KOPT-K1 (cell line): ENCODE data around the gene CALR.
A peak's percentile ranks its signal among the peaks of the same experiment; 100 is the strongest.
"Not testable (repeated sequence)": the region's sequence is repeated elsewhere in the genome, so short reads cannot be mapped to it uniquely, and the experiment has no call there.

Source experiments
- H3K27ac ChIP-seq: fragments of 200-600 bp; sonication (generic); 2 replicates; pipeline ENCODE4 v1.5.1; 2016; ENCODE audit warnings: antibody characterized with exemption, mild to moderate bottlenecking, low read depth, low read length; ENCODE audit not compliant: poor library complexity, severe bottlenecking
- H3K36me3 ChIP-seq: fragments of 200-600 bp; sonication (generic); 2 replicates; pipeline ENCODE4 v1.5.1; 2017; ENCODE audit warnings: antibody characterized with exemption, mild to moderate bottlenecking, low read length, moderate library complexity; ENCODE audit not compliant: insufficient read depth
- H3K9me3 ChIP-seq: fragments of 200-600 bp; sonication (generic); 2 replicates; pipeline ENCODE4 v1.5.1; 2017; ENCODE audit warnings: antibody characterized with exemption, low read length, mild to moderate bottlenecking; ENCODE audit not compliant: insufficient read depth, poor library complexity, severe bottlenecking

CALR gene

GRCh38 chr19:12937927-12938778 is at the start of gene CALR:
Gene CALR (plus strand): TSS chr19:12938609. CDS start chr19:12938680, 71 bp downstream.
- Histone ChIP-seq H3K36me3 (peaks cover 44% of the 10 kb centered on the region), H3K9me3 (no peaks in the 10 kb centered on the region), H3K27ac (peak within 1 kb of the TSS; percentile 99)

DNA sequence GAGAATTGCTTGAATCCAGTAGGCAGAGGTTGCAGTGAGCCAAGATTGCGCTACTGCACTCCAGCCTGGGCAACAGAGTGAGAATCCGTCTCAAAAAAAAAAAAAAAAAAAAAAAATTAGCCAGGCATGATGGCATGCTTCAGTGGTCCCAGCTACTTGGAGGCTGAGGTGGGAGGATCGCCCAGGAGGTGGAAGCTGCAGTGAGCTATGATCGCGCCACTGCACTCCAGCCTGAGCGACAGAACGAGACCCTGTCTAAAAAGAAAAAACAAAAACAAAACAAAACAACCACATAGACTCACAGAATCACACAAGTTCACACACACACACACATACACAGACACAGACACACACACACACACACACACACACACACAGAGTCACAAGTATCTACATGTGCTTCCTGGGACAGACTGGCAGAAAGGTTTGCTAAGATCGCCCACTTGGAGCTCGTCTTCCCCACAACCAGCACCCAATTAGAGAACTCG is 48.1 kb upstream of the CALR start:
- H3K9me3 ChIP-seq, result not testable (repeated sequence)
- peaks cover 26% of the 10 kb centered on the region for H3K36me3 ChIP-seq
- peak overlapping the region; percentile 48 for H3K27ac ChIP-seq

- Histone ChIP-seq H3K9me3 (no peaks in the 10 kb centered on the region), H3K27ac (peak within 1 kb of the TSS; percentile 49), H3K36me3 (peaks cover 29% of the 10 kb centered on the region)
These were observed 47.4 kb upstream of the CALR start, which contains the start of gene GCDH for GRCh38 chr19:12890787-12891552. Gene GCDH (plus strand): TSS chr19:12891160. CDS start chr19:12891305, 145 bp downstream.

- Histone ChIP-seq H3K36me3 (peaks cover 35% of the 10 kb centered on the region), H3K9me3 (no peaks in the 10 kb centered on the region), H3K27ac (peak overlapping the region; percentile 49)
These were observed 46.8 kb upstream of the CALR start for GRCh38 chr19:12891553-12892021.

DNA sequence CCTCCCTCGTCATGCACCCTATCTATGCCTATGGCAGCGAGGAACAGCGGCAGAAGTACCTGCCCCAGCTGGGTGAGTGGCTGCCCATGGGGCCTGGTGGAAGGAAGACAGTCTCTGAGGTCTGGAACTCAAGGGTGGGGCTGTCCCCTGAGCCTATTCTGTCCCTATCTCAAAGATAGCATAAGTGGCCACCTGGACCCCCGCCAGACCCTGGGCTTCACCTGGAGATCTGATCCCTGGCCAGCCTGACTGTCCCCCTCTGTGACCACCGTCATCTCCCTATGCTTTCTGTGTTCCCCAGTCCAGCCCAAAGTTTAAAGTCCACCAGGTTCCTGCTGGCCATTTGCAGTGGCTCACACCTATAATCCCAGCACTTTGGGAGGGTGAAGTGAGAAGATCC is 44.8 kb upstream of the CALR start:
- peaks cover 54% of the 10 kb centered on the region for H3K36me3 ChIP-seq
- no peaks in the 10 kb centered on the region for H3K9me3 ChIP-seq

DNA sequence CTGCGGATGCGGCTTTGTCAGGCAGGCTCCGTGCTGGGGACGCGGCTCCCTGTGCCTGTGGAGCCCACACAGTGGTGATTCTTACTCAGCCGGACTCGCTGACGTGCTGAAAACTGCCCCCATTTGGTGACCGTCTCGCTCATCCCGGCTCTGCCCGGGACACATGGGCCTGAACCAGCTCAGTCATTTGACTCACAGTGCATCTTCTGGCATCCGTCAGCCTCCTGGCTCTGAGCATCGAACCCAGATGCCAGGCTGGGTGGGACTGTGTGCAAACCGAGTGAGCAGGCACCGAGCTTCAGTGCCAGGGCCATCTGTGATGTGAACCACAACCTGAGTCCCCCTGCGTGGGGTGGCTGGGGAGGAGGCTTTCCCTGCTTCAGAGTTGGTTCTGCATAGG is 41.9 kb upstream of the CALR start:
- Histone ChIP-seq H3K27ac (no peak overlapping the region), H3K36me3 (peaks cover 75% of the 10 kb centered on the region)

More for the DNA sequence above, 44.8 kb upstream of the CALR start:
- no peak overlapping the region for H3K27ac ChIP-seq

DNA sequence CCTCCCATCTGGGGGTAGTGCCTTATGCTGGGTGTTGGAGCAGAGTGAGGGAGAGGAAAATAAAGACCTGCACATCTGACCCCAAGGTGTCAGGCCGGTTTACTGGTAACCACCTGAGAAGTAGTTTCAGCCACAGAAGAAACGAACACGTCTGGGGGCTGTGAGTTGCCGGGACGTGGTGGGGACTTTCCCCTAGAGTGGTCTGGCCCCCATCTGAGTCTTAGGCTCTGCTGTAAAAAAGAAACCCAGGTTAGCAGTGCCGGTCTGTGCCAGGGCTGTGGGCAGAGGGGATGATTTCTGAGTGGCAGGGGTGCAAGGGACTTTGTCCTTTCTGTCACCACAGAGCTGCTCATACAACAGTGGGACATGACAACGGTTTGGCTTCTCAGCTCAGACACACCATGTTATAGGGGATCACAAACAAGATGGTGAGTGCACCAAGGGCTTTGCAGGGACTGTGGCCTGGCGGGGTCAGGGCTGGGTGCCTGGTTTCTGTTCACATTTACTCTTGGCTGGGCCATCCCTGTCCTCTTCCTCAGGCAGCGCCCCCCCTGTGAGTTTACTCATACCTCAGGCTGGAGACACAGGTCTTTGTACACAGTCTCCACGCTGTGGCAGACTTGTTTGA is 38.4 kb upstream of the CALR start:
- Histone ChIP-seq H3K9me3 (no peaks in the 10 kb centered on the region), H3K36me3 (peaks cover 52% of the 10 kb centered on the region), H3K27ac (no peak overlapping the region)

More for the DNA sequence above, 41.9 kb upstream of the CALR start:
- no peaks in the 10 kb centered on the region for H3K9me3 ChIP-seq

- Histone ChIP-seq H3K36me3 (no peaks in the 10 kb centered on the region; the same call in 1 of the 2 replicates), H3K27ac (no peak overlapping the region), H3K9me3 (no peaks in the 10 kb centered on the region)
These were observed 31.2 kb upstream of the CALR start for GRCh38 chr19:12907166-12907565.

GRCh38 chr19:12912571-12912970 is 25.8 kb upstream of the CALR start:
- H3K27ac ChIP-seq, result peak overlapping the region; percentile 84

DNA sequence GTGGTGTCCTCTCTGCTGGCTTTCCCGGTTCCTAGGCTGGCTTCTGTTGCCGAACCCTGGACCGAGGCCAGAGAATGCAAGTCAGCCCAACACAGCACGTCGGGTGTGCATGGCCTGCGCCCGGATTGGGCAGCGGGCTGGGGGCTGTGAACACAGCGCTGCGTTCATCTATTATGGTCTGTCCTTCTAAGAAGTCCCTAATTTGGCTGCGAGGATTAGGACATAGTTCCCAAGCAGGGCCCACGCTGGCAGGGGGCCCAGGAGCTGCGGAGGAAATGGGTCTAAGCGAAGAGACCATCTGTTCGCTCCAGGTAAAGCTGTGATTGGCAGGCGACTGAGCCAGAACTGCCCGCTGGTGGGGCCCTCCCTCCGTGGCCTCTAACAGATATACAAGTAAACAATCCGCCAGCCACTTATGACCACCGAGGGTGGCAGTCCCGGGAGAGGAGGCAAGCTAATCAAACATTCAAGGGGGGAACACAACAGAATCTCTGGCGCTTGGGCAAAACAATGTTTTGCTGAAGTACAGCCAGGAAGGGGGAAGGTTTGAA is 25.3 kb upstream of the CALR start:
- H3K27ac ChIP-seq, result peak overlapping the region; percentile 84
- H3K9me3 ChIP-seq, result no peaks in the 10 kb centered on the region
- no peaks in the 10 kb centered on the region for H3K36me3 ChIP-seq

More at GRCh38 chr19:12912571-12912970, 25.8 kb upstream of the CALR start:
- Histone ChIP-seq H3K36me3 (no peaks in the 10 kb centered on the region), H3K9me3 (no peaks in the 10 kb centered on the region)

GRCh38 chr19:12913851-12914690 is 24.3 kb upstream of the CALR start:
- H3K9me3 ChIP-seq, result no peaks in the 10 kb centered on the region
- H3K36me3 ChIP-seq, result no peaks in the 10 kb centered on the region
- H3K27ac ChIP-seq, result peak overlapping the region; percentile 84

GRCh38 chr19:12915860-12916259 is 22.5 kb upstream of the CALR start:
- not testable (repeated sequence) for H3K9me3 ChIP-seq, H3K36me3 ChIP-seq
- peak overlapping the region; percentile 84 for H3K27ac ChIP-seq

DNA sequence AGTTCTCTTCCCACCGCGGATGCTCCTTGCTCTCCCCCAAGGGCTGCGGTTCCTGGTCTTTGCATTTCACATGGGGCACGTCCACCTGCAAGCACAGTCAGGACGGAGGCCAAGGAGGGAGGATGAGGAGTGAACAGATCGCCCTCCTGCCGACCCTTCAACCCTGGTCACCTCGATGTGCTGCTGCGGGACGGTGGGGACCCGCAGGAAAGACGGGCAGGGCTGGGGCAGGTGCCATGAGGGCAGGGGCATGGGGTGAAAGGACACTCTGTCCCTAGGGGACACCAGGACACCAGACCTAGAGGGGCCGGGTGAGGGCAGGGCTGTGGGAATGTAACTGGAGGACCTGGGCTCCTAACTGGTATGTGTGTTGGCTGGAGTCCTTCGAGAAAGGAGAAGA is 20.2 kb upstream of the CALR start:
- Histone ChIP-seq H3K27ac (peak overlapping the region; percentile 74), H3K36me3 (peaks cover 14% of the 10 kb centered on the region), H3K9me3 (no peaks in the 10 kb centered on the region)

- Histone ChIP-seq H3K9me3 (no peaks in the 10 kb centered on the region), H3K27ac (peak overlapping the region; percentile 21)
These were observed 17.4 kb upstream of the CALR start for GRCh38 chr19:12921047-12921446.

More at GRCh38 chr19:12921047-12921446, 17.4 kb upstream of the CALR start:
- H3K36me3 ChIP-seq, result peaks cover 42% of the 10 kb centered on the region
